Measurements from ENCODE around the gene BPIFA3. TPM values are rescaled to one million over a fixed set of nuclear protein-coding genes. Genes with fewer than 3 reads are reported as not detected.

The BPIFA3 gene
- total and polyA plus RNA-seq, 2 of the 13 experiments (the other 11 are each of a cell fraction or from before 2014, with no cell fraction given) = not detected

DNA sequence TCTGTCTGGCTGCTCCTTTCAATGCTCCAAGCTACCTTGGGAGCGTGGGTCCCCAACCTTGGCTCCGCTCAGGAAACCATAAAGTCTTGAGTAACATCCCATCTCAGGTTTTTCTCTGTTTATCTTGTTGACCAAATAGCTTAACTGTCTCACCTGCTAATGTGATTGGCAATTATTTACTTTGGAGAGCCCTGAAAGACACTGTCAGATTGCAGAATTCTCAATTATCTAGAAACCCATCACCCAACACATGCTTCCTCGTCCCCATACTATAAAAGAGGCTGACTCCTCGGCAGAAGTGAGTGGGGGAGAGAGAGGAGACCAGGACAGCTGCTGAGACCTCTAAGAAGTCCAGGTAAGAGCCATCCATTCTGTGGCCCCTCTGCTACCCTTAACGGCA lies 18.5 kb downstream of the BPIFA3 start, which contains the start of gene BPIFA1:
TSS of gene BPIFA1 (plus strand) at position 301 of the 400 bp plus-strand sequence. CDS start 1,716 bp downstream, outside the sequence.
- Histone ChIP-seq H3K79me2 (ENCODE audit: insufficient read depth, low read length) (no peaks in the 10 kb centered on the region), H3K36me3 (replicated peaks in 1 of 2; ENCODE audit: control insufficient read depth in 1 of 2, insufficient read depth in 2 of 2, low read length in 2 of 2) (no peaks in the 10 kb centered on the region), H3K9ac (ENCODE audit: insufficient read depth, low read depth, low read length) (no peak within 1 kb of the TSS), H3K27ac (ENCODE audit: extremely low read length, insufficient read depth, low read length) (no peak within 1 kb of the TSS), H3K9me3 (ENCODE audit: low read length) (no peaks in the 10 kb centered on the region), H3K4me3 (replicated peaks in 1 of 3; ENCODE audit: insufficient read depth in 1 of 3, low read depth in 2 of 3, low read length in 3 of 3) (no peak within 1 kb of the TSS), H3K27me3 (ENCODE audit: control insufficient read depth in 1 of 2, insufficient read depth in 2 of 2, low read length in 2 of 2) (peaks cover 0 to 20% of the 10 kb centered on the region in 2 experiments; a peak in 4 of 5 replicates), H3K4me1 (ENCODE audit: insufficient read depth, low read length) (no peaks in the 10 kb centered on the region), H4K20me1 (ENCODE audit: insufficient read depth, low read length) (no peaks in the 10 kb centered on the region), H2AFZ (ENCODE audit: low read length) (no peak within 1 kb of the TSS), H3K4me2 (ENCODE audit: low read depth, low read length) (no peak within 1 kb of the TSS)
- ATAC-seq (no peak), DNase-seq (ENCODE audit: low spot score) (no peak), FAIRE-seq (no peak)
- ChIA-PET CTCF (ENCODE audit: low intra/inter-chr PET ratio, low total read pairs) (no interaction called here), POLR2A (no interaction called here)
- WGBS (ENCODE audit: low lambda C conversion rate) = 10% methylated on average over 5 of the region's 5 CpGs
- in situ Hi-C loops (cut with HindIII; ENCODE audit: extremely low pct_ligation_motif_present, low pct_unique_long_range_greater_than_20kb) (no loop called here), intact Hi-C loops (cut with micrococcal nuclease; ENCODE audit: unreplicated experiment) (no loop called here)
- no TSS peak for BruUV-seq (replicated peaks)
- TF ChIP-seq ZNF768 (CRISPR knock-in tag; IDR thresholded peaks at IDR 0.05) (no peak), AGO1 (IDR thresholded peaks at IDR 0.05; ENCODE audit: low read depth, low read length, poor library complexity, severe bottlenecking) (no peak), DR1 (CRISPR knock-in tag; IDR thresholded peaks at IDR 0.05) (no peak), ZBTB38 (CRISPR knock-in tag; IDR thresholded peaks at IDR 0.05) (no peak), FOXA1 (IDR thresholded peaks at IDR 0.05) (no peak), FOXA1 (CRISPR knock-in tag; IDR thresholded peaks at IDR 0.05) (no peak), RARA (CRISPR knock-in tag; IDR thresholded peaks at IDR 0.05) (no peak), ZFP36 (IDR thresholded peaks at IDR 0.05; ENCODE audit: borderline replicate concordance, low read depth, low read length, partially characterized antibody) (no peak)
- TF ChIP-seq, protein P1, sequence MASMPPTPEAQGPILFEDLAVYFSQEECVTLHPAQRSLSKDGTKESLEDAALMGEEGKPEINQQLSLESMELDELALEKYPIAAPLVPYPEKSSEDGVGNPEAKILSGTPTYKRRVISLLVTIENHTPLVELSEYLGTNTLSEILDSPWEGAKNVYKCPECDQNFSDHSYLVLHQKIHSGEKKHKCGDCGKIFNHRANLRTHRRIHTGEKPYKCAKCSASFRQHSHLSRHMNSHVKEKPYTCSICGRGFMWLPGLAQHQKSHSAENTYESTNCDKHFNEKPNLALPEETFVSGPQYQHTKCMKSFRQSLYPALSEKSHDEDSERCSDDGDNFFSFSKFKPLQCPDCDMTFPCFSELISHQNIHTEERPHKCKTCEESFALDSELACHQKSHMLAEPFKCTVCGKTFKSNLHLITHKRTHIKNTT (CRISPR knock-in tag; IDR thresholded peaks at IDR 0.05) = no peak

DNA sequence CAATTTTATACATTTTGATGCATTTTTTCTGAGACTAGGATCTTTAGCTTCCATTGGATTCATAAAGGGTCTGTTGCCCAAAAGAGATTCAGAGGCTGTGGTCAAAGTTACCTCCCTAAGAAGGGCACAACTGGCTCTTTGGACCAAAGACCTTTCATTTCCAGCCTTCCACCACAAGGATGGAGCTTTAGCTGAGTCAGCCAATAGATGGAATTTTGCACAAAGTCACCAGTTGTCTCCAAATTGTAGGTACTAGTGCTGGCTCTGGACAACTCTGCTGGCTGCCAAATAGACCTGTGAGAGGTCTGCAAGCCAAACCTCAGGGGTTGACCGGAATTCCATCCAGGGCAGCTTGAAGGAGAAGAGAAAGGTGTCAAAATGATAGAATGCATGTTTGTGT lies 19.2 kb downstream of the BPIFA3 start:
- Histone ChIP-seq H3K4me1 (ENCODE audit: insufficient read depth, low read length) (no peaks in the 10 kb centered on the region), H3K79me2 (ENCODE audit: insufficient read depth, low read length) (no peaks in the 10 kb centered on the region), H3K9ac (ENCODE audit: insufficient read depth, low read depth, low read length) (no peak overlapping the region), H3K36me3 (replicated peaks in 1 of 2; ENCODE audit: control insufficient read depth in 1 of 2, insufficient read depth in 2 of 2, low read length in 2 of 2) (no peaks in the 10 kb centered on the region), H3K4me3 (replicated peaks in 1 of 3; ENCODE audit: insufficient read depth in 1 of 3, low read depth in 2 of 3, low read length in 3 of 3) (no peak overlapping the region), H3K27ac (ENCODE audit: extremely low read length, insufficient read depth, low read length) (no peak overlapping the region), H2AFZ (ENCODE audit: low read length) (no peak overlapping the region), H3K27me3 (ENCODE audit: control insufficient read depth in 1 of 2, insufficient read depth in 2 of 2, low read length in 2 of 2) (peaks cover 0 to 20% of the 10 kb centered on the region in 2 experiments; a peak in 4 of 5 replicates), H3K9me3 (ENCODE audit: low read length) (no peaks in the 10 kb centered on the region), H4K20me1 (ENCODE audit: insufficient read depth, low read length) (no peaks in the 10 kb centered on the region), H3K4me2 (ENCODE audit: low read depth, low read length) (no peak overlapping the region)
- no peak for DNase-seq (ENCODE audit: low spot score)
- CTCF ChIA-PET (ENCODE audit: low intra/inter-chr PET ratio, low total read pairs) = no interaction called here
- BruUV-seq (replicated peaks) = no TSS peak
- FAIRE-seq = no peak
- POLR2A ChIA-PET = no interaction called here
- in situ Hi-C loops (cut with HindIII; ENCODE audit: extremely low pct_ligation_motif_present, low pct_unique_long_range_greater_than_20kb) = no loop called here
- no peak for ATAC-seq
- intact Hi-C loops (cut with micrococcal nuclease; ENCODE audit: unreplicated experiment) = no loop called here
- WGBS (ENCODE audit: low lambda C conversion rate) = 8% methylated on average over 1 of the region's 1 CpG
- TF ChIP-seq RXRA (CRISPR knock-in tag; IDR thresholded peaks at IDR 0.05) = no peak
- TF ChIP-seq ZNF619 (CRISPR knock-in tag; IDR thresholded peaks at IDR 0.05) = no peak
- no peak for TF ChIP-seq ZNF878 (CRISPR knock-in tag; IDR thresholded peaks at IDR 0.05)
- no peak for TF ChIP-seq NRL (CRISPR knock-in tag; IDR thresholded peaks at IDR 0.05; ENCODE audit: borderline replicate concordance)
- no peak for TF ChIP-seq RXRB (CRISPR knock-in tag; IDR thresholded peaks at IDR 0.05; ENCODE audit: borderline replicate concordance)
- no peak for TF ChIP-seq RFX1 (IDR thresholded peaks at IDR 0.05)
- no peak for TF ChIP-seq ZBTB7A (CRISPR knock-in tag; IDR thresholded peaks at IDR 0.05)
- TF ChIP-seq ZKSCAN1 (IDR thresholded peaks at IDR 0.05; ENCODE audit: low read length) = no peak
- no peak for TF ChIP-seq SP140L (CRISPR knock-in tag; IDR thresholded peaks at IDR 0.05; ENCODE audit: borderline replicate concordance)
- peak; percentile 92 to 93 for TF ChIP-seq MAFK (conservative IDR thresholded peaks at IDR 0.05 in 1 of 2, IDR thresholded peaks at IDR 0.05 in 1 of 2; ENCODE audit: low read length in 2 of 2)
- peak; percentile 90 for TF ChIP-seq MAFF (IDR thresholded peaks at IDR 0.05; ENCODE audit: low read depth, low read length)
- no peak for TF ChIP-seq MYNN (CRISPR knock-in tag; IDR thresholded peaks at IDR 0.05; ENCODE audit: low read depth)

Data from HepG2 (cell line).